K562 (cell line): ENCODE measurements around the gene CHSY1. TPM values are rescaled to one million over a fixed set of nuclear protein-coding genes. Genes with fewer than 3 reads are reported as not detected.
A peak's percentile ranks its signal among the peaks of the same experiment; 100 is the strongest.

ENCODE experiments used
- ARHGAP35 ChIP-seq: fragments of 450-650 bp; IDR thresholded peaks from 2 replicates; pipeline ENCODE4 v1.6.1; 2018; ENCODE audit not compliant: partially characterized antibody
- ATF3 ChIP-seq, 2 experiments: fragments of 450-650 bp in 1 of 2; sonication (generic) in 1 of 2; formaldehyde crosslinking in 1 of 2; IDR thresholded peaks in 1 of 2; conservative IDR thresholded peaks in 1 of 2; 2 replicates each; pipeline versions ENCODE4 v1.6.1 to v1.8.1; 2016 to 2023; ENCODE audit warnings: mild to moderate bottlenecking in 2 of 2, moderate library complexity in 2 of 2, inconsistent platforms in 1 of 2, missing genetic modification reagents in 1 of 2
- ATF7 ChIP-seq: fragments of 450-650 bp; IDR thresholded peaks from 2 replicates; pipeline ENCODE4 v1.7.1; 2014; ENCODE audit warnings: mild to moderate bottlenecking, moderate library complexity
- CHD4 ChIP-seq: fragments of 200-600 bp; sonication (generic); IDR thresholded peaks from 3 replicates; pipeline ENCODE4 v1.6.1; 2012; ENCODE audit warnings: low read depth, mild to moderate bottlenecking, mixed read lengths, low read length, inconsistent platforms; ENCODE audit not compliant: insufficient read depth, insufficient replicate concordance, poor library complexity, severe bottlenecking
- CLOCK ChIP-seq: fragments of 250-450 bp; sonication (Bioruptor Pico); IDR thresholded peaks from 2 replicates; pipeline ENCODE4 v1.4.0; 2020; ENCODE audit warnings: mild to moderate bottlenecking, moderate library complexity, borderline replicate concordance
- ELF1 ChIP-seq: fragments of 200-800 bp; sonication (Bioruptor generic); IDR thresholded peaks from 2 replicates; pipeline ENCODE4 v1.6.1; 2016; ENCODE audit warnings: missing genetic modification characterization, missing compliant biosample characterization
- GATAD2B ChIP-seq: fragments of 450-650 bp; IDR thresholded peaks from 2 replicates; pipeline ENCODE4 v1.6.1; 2017; ENCODE audit warnings: mild to moderate bottlenecking, borderline replicate concordance
- HDAC2 ChIP-seq: fragments of 450-650 bp; IDR thresholded peaks from 2 replicates; pipeline ENCODE4 v1.6.1; 2016; ENCODE audit warnings: mild to moderate bottlenecking
- KLF6 ChIP-seq: fragments of 250-450 bp; sonication (Bioruptor Pico); IDR thresholded peaks from 2 replicates; pipeline ENCODE4 v1.4.0; 2020; ENCODE audit warnings: mild to moderate bottlenecking, moderate library complexity, borderline replicate concordance
- POLR2AphosphoS5 ChIP-seq: IDR thresholded peaks from 2 replicates; pipeline ENCODE4 v1.6.1; 2011; ENCODE audit warnings: mild to moderate bottlenecking, low read depth, low read length, moderate library complexity; ENCODE audit not compliant: control insufficient read depth, insufficient read depth
- RBM25 ChIP-seq: fragments of 200-400 bp; formaldehyde crosslinking; IDR thresholded peaks from 2 replicates; pipeline ENCODE4 v1.6.1; 2018; ENCODE audit warnings: low read length, low read depth, moderate library complexity; ENCODE audit not compliant: severe bottlenecking
- RUNX1 ChIP-seq: sonication (generic); IDR thresholded peaks from 2 replicates; pipeline ENCODE4 v1.6.1; 2016; ENCODE audit warnings: antibody characterized with exemption, low read depth
- SAFB ChIP-seq: fragments of 200-400 bp; formaldehyde crosslinking; IDR thresholded peaks from 2 replicates; pipeline ENCODE4 v1.6.1; 2017; ENCODE audit warnings: low read depth, low read length, borderline replicate concordance
- SAFB2 ChIP-seq: fragments of 200-400 bp; formaldehyde crosslinking; IDR thresholded peaks from 2 replicates; pipeline ENCODE4 v1.6.1; 2018; ENCODE audit warnings: borderline replicate concordance, low read length, low read depth, moderate library complexity; ENCODE audit not compliant: severe bottlenecking
- TEAD4 ChIP-seq, 2 experiments: sonication (generic) in 1 of 2; formaldehyde crosslinking in 1 of 2; IDR thresholded peaks; 2 replicates each; pipeline versions ENCODE4 v1.6.1 to v1.8.0; 2012 to 2022; ENCODE audit warnings: borderline replicate concordance in 1 of 2, inconsistent platforms in 1 of 2, low read length in 1 of 2, mild to moderate bottlenecking in 1 of 2, missing genetic modification reagents in 1 of 2
- TFAM ChIP-seq: fragments of 250-450 bp; sonication (Bioruptor Pico); conservative IDR thresholded peaks from 2 replicates; pipeline ENCODE4 v1.5.0; 2021; ENCODE audit warnings: mild to moderate bottlenecking, moderate library complexity
- ZBTB12 ChIP-seq: fragments of 250-450 bp; sonication (Bioruptor Pico); IDR thresholded peaks from 2 replicates; pipeline ENCODE4 v1.4.0; 2020
- ZFPM2 ChIP-seq: fragments of 250-450 bp; sonication (Bioruptor Pico); IDR thresholded peaks from 2 replicates; pipeline ENCODE4 v1.5.1; 2022; ENCODE audit warnings: mild to moderate bottlenecking
- ZNF134 ChIP-seq: fragments of 250-450 bp; sonication (Bioruptor Pico); conservative IDR thresholded peaks from 2 replicates; pipeline ENCODE4 v1.4.0; 2020
- ZNF507 ChIP-seq: conservative IDR thresholded peaks from 2 replicates; pipeline ENCODE4 v1.6.1; 2017; ENCODE audit warnings: missing genetic modification characterization, missing compliant biosample characterization
- ZNF695 ChIP-seq: fragments of 450-650 bp; formaldehyde crosslinking; IDR thresholded peaks from 2 replicates; pipeline ENCODE4 v1.4.0; 2020; ENCODE audit warnings: mild to moderate bottlenecking, moderate library complexity
- ZNF785 ChIP-seq: fragments of 250-450 bp; sonication (Bioruptor Pico); IDR thresholded peaks from 2 replicates; pipeline ENCODE4 v1.4.0; 2020; ENCODE audit warnings: mild to moderate bottlenecking
- ZSCAN32 ChIP-seq: fragments of 450-650 bp; formaldehyde crosslinking; IDR thresholded peaks from 2 replicates; pipeline ENCODE4 v1.4.0; 2020; ENCODE audit warnings: mild to moderate bottlenecking, moderate library complexity
- polyA plus RNA-seq, 8 experiments: library from polyadenylated mRNA; depleted of rRNA in 4 of 8; stranded (reverse) in 5 of 8; unstranded in 3 of 8; fragments of >200 nt; fragmentation: Nextera tagmentation in 2 of 8; fragmentation: Illumina TruSeq in 1 of 8; extraction: Ambion mirVana in 2 of 8; extraction: Trizol in 1 of 8; gene quantifications; 2 replicates each; pipeline versions ENCODE4 v1.2.1 to v1.2.3, GENCODE V29; 2011 to 2014; ENCODE audit warnings: inconsistent platforms in 1 of 8, missing spikeins in 1 of 8
- total RNA-seq, 7 experiments: library from RNA; depleted of rRNA in 6 of 7; stranded (reverse); fragments of >200 nt in 6 of 7; fragmentation: Illumina TruSeq in 2 of 7; extraction: Trizol in 2 of 7; gene quantifications; 2 replicates each; pipeline versions ENCODE4 v1.2.1 to v1.2.3, GENCODE V29; 2011 to 2021; ENCODE audit warnings: low replicate concordance in 1 of 7

Gene CHSY1
- total and polyA plus RNA-seq, 9 of the 15 experiments (the other 6 are each of a cell fraction or from before 2014, with no cell fraction given), result 7.0 to 16.4 (median 13.4) TPM

- TF ChIP-seq SAFB2 (no peak), ATF3 (IDR thresholded peaks at IDR 0.05) (0 out of 2 replicates have a peak, but pooled peaks have one; percentile 18), ATF3 (CRISPR knock-in tag; conservative IDR thresholded peaks at IDR 0.05) (0 out of 2 replicates have a peak, but pooled peaks have one; percentile 28), ZNF695 (CRISPR knock-in tag) (no peak), RBM25 (peak; percentile 65), ZNF785 (CRISPR knock-in tag) (no peak), KLF6 (CRISPR knock-in tag) (no peak), CLOCK (no peak), ZNF134 (CRISPR knock-in tag) (no peak), ATF7 (peak; percentile 74), TFAM (CRISPR knock-in tag) (no peak), SAFB (no peak; the same call in 1 of the 2 replicates), RUNX1 (no peak), TEAD4 (IDR thresholded peaks at IDR 0.05; ENCODE audit: low read length) (no peak), TEAD4 (CRISPR knock-in tag; IDR thresholded peaks at IDR 0.05; ENCODE audit: borderline replicate concordance) (peak; percentile 73; the same call in 1 of the 2 replicates), ELF1 (tag) (peak; percentile 89), GATAD2B (0 out of 2 replicates have a peak, but pooled peaks have one; percentile 28), ZBTB12 (CRISPR knock-in tag) (no peak), ZNF507 (no peak), ZFPM2 (CRISPR knock-in tag) (no peak), CHD4 (no peak), ZSCAN32 (CRISPR knock-in tag) (no peak; the same call in 1 of the 2 replicates), POLR2AphosphoS5 (peak; percentile 66), HDAC2 (peak; percentile 64), ARHGAP35 (no peak)
Measured at GRCh38 chr15:101294731-101295606, 43.1 kb upstream of the CHSY1 start, which contains the start of gene SNRPA1 (continued).
